HFFc6 (cell line): Measurements from ENCODE around the gene CBY3. TPM values are rescaled to one million over a fixed set of nuclear protein-coding genes. Genes with fewer than 3 reads are reported as not detected.
"Not testable (repeated sequence)": the region's sequence is repeated elsewhere in the genome, so short reads cannot be mapped to it uniquely, and the experiment has no call there.

Experiments
- DNase-seq: peaks from one replicate; pipeline ENCODE4 v3.0.0-alpha.2; 2018
- H3K27ac Mint-ChIP-seq: 2 replicates; pipeline ENCODE4 v1.8.0; 2020; ENCODE audit warnings: mild to moderate bottlenecking, mixed read lengths
- H3K27me3 Mint-ChIP-seq: 2 replicates; pipeline ENCODE4 v1.8.0; 2021; ENCODE audit warnings: mild to moderate bottlenecking, moderate library complexity, mixed read lengths; ENCODE audit not compliant: insufficient read depth
- H3K36me3 Mint-ChIP-seq: 2 replicates; pipeline ENCODE4 v1.8.0; 2021; ENCODE audit warnings: low read depth, mixed read lengths
- H3K4me1 Mint-ChIP-seq: 2 replicates; pipeline ENCODE4 v1.8.0; 2020; ENCODE audit warnings: low read depth, mixed read lengths
- H3K4me3 Mint-ChIP-seq: 2 replicates; pipeline ENCODE4 v1.8.0; 2020; ENCODE audit warnings: mild to moderate bottlenecking, moderate library complexity, mixed read lengths
- H3K9me3 Mint-ChIP-seq: 2 replicates; pipeline ENCODE4 v1.8.0; 2020; ENCODE audit warnings: mild to moderate bottlenecking, mixed read lengths
- total RNA-seq, 6 experiments: library from RNA; stranded (reverse); fragmentation: NEBNext Ultra II Directional; extraction: Animal tissue kit (Norgen Biotek cat#: 25700); gene quantifications; 2 replicates in 1 of 6; 3 replicates in 5 of 6; pipeline ENCODE4 v1.2.3, GENCODE V29; 2021
- TF ChIP-seq, protein P1 (sequence below): fragments of 200-600 bp; sonication (generic); IDR thresholded peaks from 2 replicates; pipeline ENCODE4 v1.5.0; 2021; ENCODE audit warnings: antibody characterized with exemption, mild to moderate bottlenecking

The CBY3 gene
- total RNA-seq, 6 experiments from 2014 or later = not detected

DNA sequence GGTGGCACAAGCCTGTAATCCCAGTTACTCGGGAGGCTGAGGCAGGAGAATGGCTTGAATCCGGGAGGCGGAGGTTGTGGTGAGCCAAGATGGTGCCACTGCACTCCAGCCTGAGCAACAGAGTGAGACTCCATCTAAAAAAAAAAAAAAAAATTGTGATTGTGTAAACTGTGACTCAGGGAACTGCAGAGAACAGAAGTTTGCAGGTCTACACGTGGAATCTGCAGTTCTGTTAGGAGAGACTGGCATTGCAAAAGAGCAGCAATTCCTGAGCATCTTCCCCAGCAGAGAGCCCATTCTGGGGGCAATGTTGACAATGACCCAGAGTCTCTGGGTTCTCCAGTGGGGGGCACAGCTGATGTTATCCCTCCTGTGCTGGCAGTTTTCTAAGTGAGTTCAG lies 39.1 kb downstream of the CBY3 start:
- H3K27me3 Mint-ChIP-seq = peaks cover 23% of the 10 kb centered on the region
- not testable (repeated sequence) for H3K27ac Mint-ChIP-seq

DNA sequence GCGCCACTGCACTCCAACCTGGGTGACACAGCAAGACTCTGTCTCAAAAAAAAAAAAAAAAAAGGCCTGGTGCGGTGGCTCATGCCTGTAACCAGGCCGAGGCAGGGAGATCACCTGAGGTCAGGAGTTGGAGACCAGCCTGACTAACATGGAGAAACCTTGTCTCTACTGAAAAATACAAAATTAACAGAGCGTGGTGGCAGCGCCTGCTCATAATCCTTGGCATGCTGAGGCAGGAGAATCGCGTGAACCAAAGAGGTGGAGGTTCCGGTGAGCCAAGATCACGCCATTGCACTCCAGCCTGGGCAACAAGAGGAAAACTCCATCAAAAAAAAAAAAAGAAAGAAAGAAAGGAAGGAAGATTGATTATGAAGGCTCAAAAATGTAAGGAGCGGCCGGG lies 41.5 kb downstream of the CBY3 start:
- not testable (repeated sequence) for H3K36me3 Mint-ChIP-seq, DNase-seq, H3K4me3 Mint-ChIP-seq, H3K4me1 Mint-ChIP-seq, H3K27me3 Mint-ChIP-seq, H3K9me3 Mint-ChIP-seq, H3K27ac Mint-ChIP-seq

More for the DNA sequence above, 39.1 kb downstream of the CBY3 start:
- not testable (repeated sequence) for H3K4me1 Mint-ChIP-seq, H3K4me3 Mint-ChIP-seq, H3K36me3 Mint-ChIP-seq, DNase-seq, H3K9me3 Mint-ChIP-seq

DNA sequence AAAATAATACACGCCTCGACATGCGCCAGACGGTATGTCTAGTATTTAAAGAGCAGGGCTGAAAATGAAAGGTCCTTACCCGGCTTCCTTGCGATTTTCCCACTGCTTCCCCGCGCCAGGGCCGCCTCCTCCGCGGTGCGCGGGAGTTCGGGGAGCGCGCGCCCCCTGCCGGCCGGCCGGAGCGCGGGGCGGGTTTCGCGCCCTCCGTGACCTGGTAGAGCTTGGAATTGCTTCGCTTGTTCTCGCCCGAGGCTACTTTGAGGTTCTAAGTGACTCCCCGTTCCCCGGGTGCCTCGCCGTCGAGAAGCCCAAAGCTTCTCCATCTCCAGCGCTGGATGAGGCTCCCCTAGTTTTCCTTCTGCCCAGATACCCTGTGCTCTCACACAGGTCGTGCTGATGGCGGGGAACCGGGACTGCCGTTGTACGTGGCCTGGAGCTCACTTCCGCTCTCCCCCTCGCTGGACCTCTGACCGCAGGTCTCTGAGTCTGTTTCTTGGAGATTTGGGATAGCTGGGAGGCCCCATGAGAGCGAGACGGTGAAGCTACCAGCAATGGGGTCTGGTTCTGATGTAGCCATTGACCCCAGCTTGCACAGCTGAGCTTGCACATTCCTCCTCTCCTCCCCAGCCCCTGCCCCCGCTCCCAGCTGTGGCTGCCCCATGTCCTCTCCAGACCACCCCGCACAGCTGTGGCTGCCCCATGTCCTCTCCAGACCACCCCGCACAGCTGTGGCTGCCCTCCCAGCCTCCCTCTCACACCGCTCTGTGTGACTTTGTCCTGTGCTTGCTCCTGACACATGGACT lies 46.3 kb downstream of the CBY3 start:
- H3K27ac Mint-ChIP-seq, H3K27me3 Mint-ChIP-seq, H3K36me3 Mint-ChIP-seq, H3K4me3 Mint-ChIP-seq, H3K9me3 Mint-ChIP-seq, DNase-seq, H3K4me1 Mint-ChIP-seq: not testable (repeated sequence)
- TF ChIP-seq, protein P1, sequence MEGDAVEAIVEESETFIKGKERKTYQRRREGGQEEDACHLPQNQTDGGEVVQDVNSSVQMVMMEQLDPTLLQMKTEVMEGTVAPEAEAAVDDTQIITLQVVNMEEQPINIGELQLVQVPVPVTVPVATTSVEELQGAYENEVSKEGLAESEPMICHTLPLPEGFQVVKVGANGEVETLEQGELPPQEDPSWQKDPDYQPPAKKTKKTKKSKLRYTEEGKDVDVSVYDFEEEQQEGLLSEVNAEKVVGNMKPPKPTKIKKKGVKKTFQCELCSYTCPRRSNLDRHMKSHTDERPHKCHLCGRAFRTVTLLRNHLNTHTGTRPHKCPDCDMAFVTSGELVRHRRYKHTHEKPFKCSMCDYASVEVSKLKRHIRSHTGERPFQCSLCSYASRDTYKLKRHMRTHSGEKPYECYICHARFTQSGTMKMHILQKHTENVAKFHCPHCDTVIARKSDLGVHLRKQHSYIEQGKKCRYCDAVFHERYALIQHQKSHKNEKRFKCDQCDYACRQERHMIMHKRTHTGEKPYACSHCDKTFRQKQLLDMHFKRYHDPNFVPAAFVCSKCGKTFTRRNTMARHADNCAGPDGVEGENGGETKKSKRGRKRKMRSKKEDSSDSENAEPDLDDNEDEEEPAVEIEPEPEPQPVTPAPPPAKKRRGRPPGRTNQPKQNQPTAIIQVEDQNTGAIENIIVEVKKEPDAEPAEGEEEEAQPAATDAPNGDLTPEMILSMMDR = peak; percentile 28

DNA sequence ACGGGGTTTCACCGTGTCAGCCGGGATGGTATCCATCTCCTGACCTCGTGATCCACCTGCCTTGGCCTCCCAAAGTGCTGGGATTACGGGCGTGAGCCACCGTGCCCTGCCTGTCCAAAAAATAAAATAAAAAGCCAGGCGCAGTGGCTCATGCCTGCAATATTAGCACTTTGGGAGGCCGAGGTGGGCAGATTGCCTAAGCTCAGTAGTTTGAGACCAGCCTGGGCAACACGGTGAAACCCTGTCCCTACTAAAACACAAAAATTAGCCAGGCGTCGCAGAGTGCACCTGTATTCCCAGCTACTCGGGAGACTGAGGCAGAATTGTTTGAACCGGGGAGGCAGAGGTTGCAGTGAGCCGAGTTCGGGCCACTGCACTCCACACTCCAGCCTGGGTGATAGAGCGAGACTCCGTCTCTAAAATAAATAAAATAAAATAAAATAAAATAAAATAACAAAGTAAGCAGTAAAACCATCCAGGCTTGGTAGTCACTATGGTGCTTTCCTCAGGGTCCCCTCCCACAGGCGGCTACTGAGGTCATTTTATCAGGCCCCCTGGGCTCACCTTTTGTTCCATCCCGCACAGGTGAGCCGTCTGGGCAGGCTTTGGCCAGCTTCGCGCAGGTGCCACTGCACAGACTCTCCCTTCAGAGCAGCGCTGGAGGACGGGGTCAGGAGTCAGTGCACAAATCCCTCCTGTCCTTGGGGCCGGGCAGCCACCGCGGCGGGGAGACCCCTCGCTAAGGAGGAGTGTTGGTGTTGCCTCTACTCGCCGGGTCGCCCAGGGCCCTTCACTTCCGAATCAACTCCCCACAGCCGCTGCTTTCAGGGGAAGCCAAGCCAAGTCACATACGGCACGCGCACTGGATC lies 47.1 kb downstream of the CBY3 start:
- H3K27ac Mint-ChIP-seq, H3K4me1 Mint-ChIP-seq: not testable (repeated sequence)
- H3K4me3 Mint-ChIP-seq = peak overlapping the region; percentile 49

More for the DNA sequence above, 47.1 kb downstream of the CBY3 start:
- not testable (repeated sequence) for H3K27me3 Mint-ChIP-seq, H3K9me3 Mint-ChIP-seq, DNase-seq, H3K36me3 Mint-ChIP-seq

Other genes with a start within 250 kb of the CBY3 start
- gene RUFY1, start 130.5 kb downstream of the CBY3 start, total RNA-seq = 10 to 100 TPM; 34.3 to 37.2 (median 36.0) TPM
- 100 to 1,000 TPM; 286 to 401 (median 358) TPM for gene HNRNPH1, start 57.4 kb downstream of the CBY3 start, total RNA-seq
- gene CANX, start 17.9 kb upstream of the CBY3 start, total RNA-seq = 100 to 1,000 TPM; 698 to 777 (median 770) TPM
- 10 to 100 TPM; 14.9 to 17.7 (median 16.5) TPM for gene MAML1, start 51.8 kb upstream of the CBY3 start, total RNA-seq
- gene LTC4S, start 113.0 kb upstream of the CBY3 start, total RNA-seq = not detected
- 100 to 1,000 TPM; 129 to 166 (median 148) TPM for gene MGAT4B, start 125.8 kb upstream of the CBY3 start, total RNA-seq
- gene SQSTM1, start 139.9 kb upstream of the CBY3 start, total RNA-seq = 100 to 1,000 TPM; 188 to 282 (median 280) TPM
- gene MRNIP, start 177.8 kb upstream of the CBY3 start, total RNA-seq = 10 to 100 TPM in 3 of 6 experiments, 1 to 10 TPM in 3; 8.2 to 13.5 (median 9.9) TPM
- gene TBC1D9B, start 226.9 kb upstream of the CBY3 start, total RNA-seq = 10 to 100 TPM; 64.6 to 90.7 (median 73.4) TPM